ENCODE results near the gene SLC1A2. TPM values are rescaled to one million over a fixed set of nuclear protein-coding genes. Genes with fewer than 3 reads are reported as not detected.

The SLC1A2 gene
- total and polyA plus RNA-seq, 2 experiments from 2014 or later: 0.70 to 2.8 TPM

GRCh38 chr11:35380603-35381002 lies 38.8 kb downstream of the SLC1A2 start (continued):
- TF ChIP-seq STAT1 (IDR thresholded peaks at IDR 0.05; ENCODE audit: unreplicated experiment) (no peak), EZH2 (IDR thresholded peaks at IDR 0.05; ENCODE audit: low read depth, unreplicated experiment) (no peak), REST (IDR thresholded peaks at IDR 0.05; ENCODE audit: unreplicated experiment) (no peak), JUNB (IDR thresholded peaks at IDR 0.05; ENCODE audit: unreplicated experiment) (no peak), ZNF114 (CRISPR knock-in tag; IDR thresholded peaks at IDR 0.05) (no peak), POLR2AphosphoS5 (IDR thresholded peaks at IDR 0.05; ENCODE audit: low read depth) (no peak), EZH2phosphoT487 (IDR thresholded peaks at IDR 0.05; ENCODE audit: unreplicated experiment) (no peak), CTCF (conservative IDR thresholded peaks at IDR 0.05; ENCODE audit: low read depth in 2 of 2) (no peak), NANOG (IDR thresholded peaks at IDR 0.05; ENCODE audit: borderline replicate concordance) (no peak), ETS1 (IDR thresholded peaks at IDR 0.05) (no peak)

GRCh38 chr11:35377262-35377661 lies 42.1 kb downstream of the SLC1A2 start:
- H3K9me2 ChIP-seq (ENCODE audit: insufficient read depth): no peaks in the 10 kb centered on the region
- no peak overlapping the region for H2AFZ ChIP-seq
- H3K36me3 Mint-ChIP-seq (ENCODE audit: low read depth): no peaks in the 10 kb centered on the region
- H3K4me3 ChIP-seq: no peak overlapping the region
- peaks cover 2% of the 10 kb centered on the region for H3K27me3 Mint-ChIP-seq (ENCODE audit: insufficient read depth, low read depth, poor library complexity)
- no peak overlapping the region; the same call in 1 of the 2 replicates for H3K27ac Mint-ChIP-seq
- H3K36me3 ChIP-seq (ENCODE audit: insufficient read depth): no peaks in the 10 kb centered on the region
- DNase-seq (ENCODE audit: low spot score) (no peak), ATAC-seq (no peak)
- H3K4me1 Mint-ChIP-seq: no peaks in the 10 kb centered on the region
- no peaks in the 10 kb centered on the region for H3K4me1 ChIP-seq (ENCODE audit: insufficient read depth)
- no peak overlapping the region for H3K4me3 Mint-ChIP-seq
- no peaks in the 10 kb centered on the region for H3K79me2 ChIP-seq (replicated peaks; ENCODE audit: insufficient read depth)
- H3K4me2 ChIP-seq: no peak overlapping the region
- no peaks in the 10 kb centered on the region for H3F3A ChIP-seq (replicated peaks; ENCODE audit: low read depth)
- no peaks in the 10 kb centered on the region for H4K20me1 ChIP-seq (replicated peaks; ENCODE audit: insufficient read depth)
- no peaks in the 10 kb centered on the region for H3K9me3 Mint-ChIP-seq
- H3K27me3 ChIP-seq (ENCODE audit: insufficient read depth): no peaks in the 10 kb centered on the region
- H3K27ac ChIP-seq (ENCODE audit: low read depth): no peak overlapping the region
- TF ChIP-seq ZNF462 (CRISPR knock-in tag; IDR thresholded peaks at IDR 0.05) (no peak), EZH2phosphoT487 (IDR thresholded peaks at IDR 0.05; ENCODE audit: unreplicated experiment) (no peak), JUNB (IDR thresholded peaks at IDR 0.05; ENCODE audit: unreplicated experiment) (no peak), NANOG (IDR thresholded peaks at IDR 0.05; ENCODE audit: borderline replicate concordance) (no peak), ZNF331 (CRISPR knock-in tag; IDR thresholded peaks at IDR 0.05; ENCODE audit: low read depth) (no peak), EZH2 (IDR thresholded peaks at IDR 0.05; ENCODE audit: low read depth, unreplicated experiment) (no peak), STAT1 (IDR thresholded peaks at IDR 0.05; ENCODE audit: unreplicated experiment) (no peak)

All from GM23338 (cell line).